Measurements from ENCODE around the gene C13orf46.
A peak's percentile ranks its signal among the peaks of the same experiment; 100 is the strongest.

C13orf46 gene

DNA sequence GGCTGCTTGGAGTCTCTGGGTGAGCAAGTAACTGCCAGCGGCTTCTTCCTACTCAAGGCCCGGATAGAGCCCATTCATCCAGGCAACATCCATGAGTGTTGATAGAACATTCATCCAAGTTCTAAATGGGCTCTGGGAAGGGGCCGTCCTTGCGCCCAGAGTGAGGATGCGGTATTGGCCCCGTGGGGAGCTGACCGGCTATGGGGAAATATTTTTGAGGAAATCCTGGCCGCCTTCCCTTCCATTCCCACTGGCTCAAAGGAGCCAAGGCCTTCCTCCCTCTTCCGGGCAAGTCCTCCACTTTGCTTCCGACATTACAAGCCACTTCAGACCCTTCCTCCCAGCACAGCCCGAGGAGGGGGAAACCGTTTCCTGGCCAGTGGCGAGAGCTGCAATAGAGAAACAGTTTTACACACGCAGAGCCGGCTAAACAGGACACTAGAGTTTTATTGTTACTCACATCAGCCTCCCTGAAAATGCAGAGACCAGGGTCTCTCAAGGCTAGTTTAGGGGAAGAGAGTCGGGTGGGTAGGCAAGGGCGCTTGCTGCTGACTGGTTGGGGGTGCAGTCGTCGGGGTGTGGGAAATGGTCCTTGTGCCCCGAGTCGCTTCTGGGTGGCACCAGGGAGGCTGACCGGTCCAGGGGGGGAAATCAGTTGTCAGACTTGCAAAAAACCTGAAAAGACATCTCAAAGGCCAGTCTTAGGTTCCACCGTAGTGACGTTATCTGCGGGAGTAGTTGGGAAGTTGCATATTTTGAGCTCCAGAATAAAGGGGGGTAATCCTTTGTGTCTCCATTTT lies 37.5 kb downstream of the C13orf46 start:
- DNase-seq: no peak

DNA sequence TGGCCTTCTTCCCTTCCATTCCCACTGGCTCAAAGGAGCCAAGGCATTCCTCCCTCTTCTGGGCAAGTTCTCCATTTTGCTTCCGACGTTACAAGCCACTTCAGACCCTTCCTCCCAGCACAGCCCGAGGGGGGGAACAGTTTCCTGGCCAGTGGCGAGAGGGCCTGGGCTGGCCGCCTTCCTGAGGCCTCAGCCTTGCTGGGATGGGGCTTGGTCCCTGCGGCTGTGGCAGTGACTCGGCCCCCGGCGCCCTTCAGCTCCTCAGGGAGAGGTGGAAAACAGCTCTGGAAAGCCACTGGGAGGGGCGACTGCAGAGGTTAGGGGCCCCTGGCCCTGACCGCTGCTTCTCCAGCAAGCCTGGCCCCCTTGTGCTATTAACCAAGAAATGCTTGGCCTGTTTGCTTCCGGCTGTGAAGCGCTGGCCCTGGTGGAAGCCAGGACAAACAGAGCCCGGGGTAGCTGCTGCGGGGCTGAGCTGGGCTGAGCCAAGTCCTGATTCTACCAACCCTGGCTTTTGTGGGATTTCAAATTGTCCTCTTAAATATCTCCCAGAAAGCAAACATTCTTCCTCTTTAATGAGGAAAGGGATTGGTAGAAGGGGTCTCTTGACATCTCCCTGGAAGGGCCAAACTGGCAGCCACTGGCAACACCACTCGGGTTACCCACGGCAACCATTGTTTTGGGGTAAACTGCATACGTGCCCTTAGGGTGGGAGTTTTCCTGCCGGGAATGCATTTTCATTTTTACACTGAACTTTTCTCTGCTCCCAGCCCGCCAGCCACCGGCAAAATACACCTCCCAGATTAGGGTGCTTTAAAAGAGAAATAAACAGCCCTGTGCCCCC lies 38.7 kb downstream of the C13orf46 start:
- no peak for DNase-seq

DNA sequence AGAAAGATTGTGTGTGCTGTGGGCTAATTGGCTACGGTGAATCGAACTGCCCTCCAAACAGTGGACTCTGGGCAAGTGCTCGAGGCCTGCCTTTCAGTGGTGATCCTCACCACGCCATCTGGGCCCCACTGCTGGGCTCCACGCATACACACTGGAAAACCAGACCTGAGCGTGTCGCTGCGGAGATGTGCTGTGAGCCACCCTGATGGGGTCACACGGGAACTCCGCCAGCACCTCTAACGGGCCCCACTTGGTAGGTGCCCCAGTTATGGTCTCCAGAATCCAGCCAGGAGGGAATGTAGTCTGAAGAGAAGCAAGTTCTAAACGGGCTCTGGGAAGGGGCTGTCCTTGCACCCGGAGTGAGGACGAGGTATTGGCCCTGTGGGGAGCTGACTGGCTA lies 39.3 kb downstream of the C13orf46 start:
- DNase-seq: no peak

DNA sequence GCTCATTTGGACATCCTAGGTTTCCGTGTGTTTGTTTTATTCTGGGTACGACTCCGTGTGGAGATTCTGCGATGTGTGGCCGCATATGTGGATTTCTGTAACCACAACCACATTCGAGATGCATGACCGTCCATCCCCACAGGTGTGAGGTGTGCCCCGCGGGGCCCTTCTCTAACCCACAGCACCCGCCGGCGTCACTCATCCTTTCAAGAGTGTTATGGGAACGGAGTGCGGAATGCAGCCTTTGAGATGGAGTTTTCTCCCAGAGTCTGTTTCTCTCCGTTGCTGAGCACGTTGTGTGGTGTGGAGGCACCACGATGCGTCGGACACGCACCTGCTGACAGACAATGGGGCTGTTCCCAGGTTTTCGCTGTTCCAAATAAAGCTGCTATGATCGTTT lies 40.0 kb downstream of the C13orf46 start:
- DNase-seq: no peak

DNA sequence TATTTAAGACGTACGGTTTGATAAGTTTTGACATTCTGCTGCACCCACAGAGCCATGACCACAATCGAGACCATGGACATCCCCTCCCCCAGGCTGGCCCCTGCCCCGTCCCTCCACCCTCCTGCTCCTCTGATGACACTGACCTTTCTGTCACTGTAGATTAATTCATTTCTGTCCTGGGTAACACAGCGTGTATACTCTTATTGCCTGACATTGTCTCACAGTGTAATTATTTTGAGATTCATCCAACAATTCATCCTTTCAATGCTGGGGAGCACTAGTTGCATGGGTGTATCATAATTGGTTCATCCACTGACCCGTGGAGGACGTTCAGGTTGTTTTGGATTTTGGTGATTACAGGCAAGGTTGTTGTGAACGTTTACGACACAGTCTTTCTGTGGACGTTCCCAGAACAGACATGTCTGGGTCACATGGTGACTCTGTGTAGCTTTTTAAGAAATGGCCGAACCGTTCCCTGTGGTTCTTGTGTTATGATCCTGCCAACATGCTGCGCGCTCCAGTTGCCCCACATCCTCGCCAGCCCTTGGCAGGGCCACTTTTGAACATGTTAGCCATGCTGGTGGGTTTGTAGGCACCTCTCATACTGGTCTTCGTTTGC lies 41.9 kb downstream of the C13orf46 start:
- peak; percentile 2 for DNase-seq

DNA sequence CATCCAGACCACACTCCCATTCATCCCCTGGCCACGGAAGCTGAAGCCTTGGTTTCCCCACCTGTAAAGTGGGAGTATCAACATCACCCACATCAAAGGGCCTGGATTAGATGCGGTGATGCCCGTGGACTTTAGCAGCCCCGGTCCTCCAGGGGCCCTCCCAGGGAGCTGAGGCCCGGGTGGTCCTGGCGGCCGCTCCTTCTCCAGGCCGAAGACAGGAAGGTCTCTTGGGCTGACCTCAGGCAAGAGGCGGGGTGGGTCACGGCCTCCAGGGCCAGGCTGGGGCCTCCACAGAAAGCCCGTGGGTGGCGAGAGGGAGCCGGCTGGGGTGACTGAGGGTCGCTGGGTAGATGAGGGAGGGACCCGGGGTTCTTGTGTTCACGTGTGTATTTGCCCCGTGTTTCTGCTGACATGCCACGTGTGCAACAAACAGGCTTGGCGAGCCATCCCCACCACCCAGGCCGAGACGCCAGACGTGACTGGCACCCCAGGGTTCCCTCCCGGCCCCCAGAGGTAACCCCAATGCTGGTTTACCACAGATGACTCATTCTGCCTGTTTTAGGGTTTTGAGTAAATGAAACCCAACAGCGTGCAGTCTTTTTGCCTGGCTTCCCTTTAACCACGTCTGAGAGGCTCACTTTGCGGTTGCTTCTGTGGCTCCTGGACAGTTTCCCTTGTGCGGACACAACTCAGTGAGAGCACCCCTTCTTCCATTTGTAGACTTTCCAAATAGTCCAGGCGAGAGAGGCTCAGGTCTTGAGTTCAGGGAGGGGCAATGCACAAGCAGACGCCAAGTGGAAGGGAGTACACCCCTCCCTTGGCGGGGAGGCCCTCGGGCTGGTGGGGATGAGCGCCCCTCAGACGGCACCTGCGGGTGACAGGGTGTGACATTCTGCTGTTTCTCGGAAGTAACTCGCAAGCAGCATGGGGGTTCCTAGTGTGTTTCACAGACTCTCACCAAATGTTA lies 42.9 kb downstream of the C13orf46 start:
- DNase-seq: peak; percentile 70

DNA sequence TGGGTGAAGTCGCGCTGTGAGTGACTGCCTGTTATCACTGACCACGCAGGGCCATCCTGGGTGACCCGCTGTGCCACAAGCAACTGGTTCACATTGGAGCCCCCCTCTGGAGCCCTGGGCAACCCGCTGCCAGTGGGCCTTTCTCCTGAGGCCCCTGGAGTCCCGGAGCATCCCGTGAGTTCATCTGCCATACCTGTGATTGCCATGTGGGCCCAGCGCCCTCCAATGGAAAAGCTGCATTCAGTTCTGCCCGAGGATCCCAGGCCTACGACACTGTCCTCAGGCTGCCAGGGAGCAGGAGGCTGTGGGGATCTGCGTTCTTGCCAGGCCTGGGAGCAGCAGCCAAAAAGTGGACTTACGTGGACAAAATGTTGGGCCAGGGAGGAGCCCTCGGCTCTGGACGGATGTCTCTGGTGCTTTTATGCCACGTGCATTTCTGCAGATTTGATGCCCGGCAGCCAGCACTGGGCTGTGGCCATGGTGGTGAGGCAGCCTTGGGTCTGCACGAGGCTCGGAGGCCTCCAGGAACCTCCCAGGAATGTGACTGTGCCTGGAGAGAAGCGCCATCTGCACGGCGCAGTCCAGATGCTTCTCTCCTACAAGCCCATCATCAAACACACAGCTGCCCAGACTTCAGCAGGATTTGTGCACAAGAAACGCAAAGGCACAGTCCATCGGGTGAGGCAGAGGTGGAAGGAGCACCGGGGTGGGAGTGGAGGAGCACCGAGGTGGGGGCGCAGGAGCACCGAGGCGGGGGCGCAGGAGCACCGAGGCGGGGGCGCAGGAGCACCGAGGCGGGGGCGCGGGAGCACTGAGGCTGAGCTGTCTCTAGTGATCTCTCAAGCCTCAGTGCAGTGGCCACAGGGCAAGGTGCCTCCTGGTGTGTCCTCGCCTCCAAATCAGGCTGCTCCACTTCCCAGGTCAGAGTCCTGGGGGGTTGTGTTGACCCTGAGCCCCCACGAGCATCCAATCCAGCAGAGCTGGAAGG lies 44.0 kb downstream of the C13orf46 start:
- no peak for DNase-seq

DNA sequence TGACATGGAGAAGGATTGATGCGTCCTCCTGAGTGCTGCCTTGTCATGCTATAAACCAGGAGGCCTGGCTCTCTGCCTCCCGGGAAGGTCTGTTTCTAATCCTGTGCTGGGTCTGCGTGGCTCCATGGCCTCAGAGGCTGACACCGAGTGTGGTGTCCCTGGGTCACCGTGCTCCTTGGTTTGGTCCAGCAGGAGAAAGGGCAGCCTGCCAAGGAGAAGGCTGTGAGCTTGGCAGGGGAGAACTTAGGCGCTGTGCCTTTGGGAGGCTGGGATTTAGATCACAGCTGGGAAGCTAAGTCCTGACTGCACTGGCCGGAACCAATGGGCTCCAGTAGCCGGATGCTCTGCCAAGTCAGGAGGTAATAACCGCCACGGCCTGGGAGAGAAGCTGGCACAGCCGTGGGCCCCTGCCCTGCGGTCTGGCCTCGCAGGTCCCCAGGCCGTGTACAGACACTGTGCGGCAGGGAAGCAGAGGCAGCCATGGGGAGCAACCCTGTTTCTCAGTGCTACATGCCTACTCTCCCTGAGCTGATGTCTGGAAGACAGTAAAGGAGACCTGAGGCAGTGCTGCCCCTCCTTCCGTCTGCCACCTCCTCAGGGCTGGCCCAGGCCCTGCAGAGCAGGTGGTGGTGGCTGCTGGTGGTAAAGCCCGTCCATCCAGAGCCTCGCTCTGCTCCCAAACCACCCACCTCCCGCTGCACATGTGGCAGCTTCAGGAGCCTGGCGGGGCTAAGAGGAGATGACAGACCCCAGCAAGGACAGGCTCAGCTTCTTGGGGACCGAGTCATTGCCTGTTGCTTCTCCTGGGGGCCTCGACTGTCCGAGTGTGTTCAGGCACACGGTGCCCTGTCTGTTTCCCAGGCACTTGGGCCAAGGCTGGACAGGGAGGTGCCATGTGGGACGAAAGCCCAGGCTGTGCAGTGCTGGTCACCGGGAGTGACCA lies 44.9 kb downstream of the C13orf46 start:
- no peak for DNase-seq

DNA sequence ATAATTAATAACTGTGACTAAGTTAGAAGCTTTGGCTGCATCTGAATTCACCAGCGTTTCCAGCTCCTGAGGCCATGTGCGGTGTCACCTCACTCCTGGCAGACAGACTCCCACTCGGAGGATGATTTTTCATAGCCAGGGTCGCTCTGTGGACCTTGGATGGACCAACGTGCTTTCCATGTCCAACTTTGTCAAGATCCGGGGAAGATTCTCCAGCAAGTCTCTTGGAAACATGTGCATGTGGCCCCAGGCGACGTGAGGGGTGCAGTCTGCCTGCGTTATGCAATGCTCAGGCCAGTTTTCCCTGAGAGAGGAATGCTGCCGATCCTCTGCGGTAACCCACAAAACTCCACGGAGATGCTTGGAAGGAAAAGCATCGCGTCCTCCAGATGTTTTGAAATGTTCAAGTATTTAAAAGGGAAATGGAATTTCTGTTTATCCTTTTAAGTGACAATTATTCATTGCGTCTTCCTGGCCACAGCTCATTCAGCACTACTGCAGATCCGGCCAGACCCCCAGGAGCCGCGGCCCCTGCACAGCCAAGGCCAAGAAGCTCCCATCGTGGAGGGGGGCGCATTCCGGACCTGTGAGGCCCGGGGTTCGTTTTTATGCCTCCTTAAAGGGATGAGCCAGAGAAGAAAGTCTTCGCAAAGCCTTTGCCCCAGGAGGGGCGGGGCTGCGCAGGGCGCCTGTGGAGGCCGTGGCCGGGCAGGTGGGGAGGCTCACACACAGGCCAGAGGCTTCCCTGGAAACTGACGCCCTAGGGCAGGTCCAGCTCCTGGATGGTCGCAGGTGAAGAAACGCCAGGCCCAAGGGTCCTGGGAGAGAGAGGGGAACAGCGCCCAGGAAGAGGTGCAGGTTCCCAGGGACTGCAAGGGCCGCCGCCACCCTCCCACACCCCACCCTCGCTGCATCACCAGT lies 46.0 kb downstream of the C13orf46 start:
- no peak for DNase-seq

DNA sequence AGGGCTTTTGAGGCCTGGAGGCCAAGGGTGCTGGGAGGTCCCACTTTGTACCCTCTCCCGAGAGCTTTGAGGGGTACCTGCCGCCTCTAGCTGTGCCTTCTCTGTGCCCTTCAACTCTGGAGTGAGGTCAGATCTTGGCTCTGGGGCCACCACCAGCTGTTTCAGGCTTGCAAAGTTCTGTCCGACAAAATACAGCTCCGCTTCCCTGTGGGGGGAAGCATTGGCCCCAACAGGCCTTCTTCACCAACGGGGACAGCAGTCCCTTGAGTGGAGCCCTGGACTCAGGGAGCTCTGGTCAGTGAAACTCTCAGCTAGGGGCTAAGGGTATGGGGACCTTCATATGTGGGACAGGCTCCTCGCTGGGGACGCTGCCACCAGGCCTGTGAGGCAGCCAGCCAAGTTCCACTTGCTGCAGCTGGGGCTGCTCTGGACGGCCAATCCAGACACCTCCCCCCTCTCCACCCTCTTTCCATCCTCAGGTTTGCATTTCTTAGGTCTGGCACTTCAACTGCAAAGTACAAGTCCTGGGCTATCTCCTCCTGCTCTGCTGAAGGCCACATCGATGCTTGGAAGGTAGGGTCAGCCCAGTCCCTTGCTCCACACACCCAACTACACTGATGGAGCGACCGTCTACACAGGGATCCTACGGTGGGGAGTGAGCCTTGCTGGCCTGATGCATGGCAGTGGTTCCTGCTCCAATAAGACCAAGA lies 46.8 kb downstream of the C13orf46 start:
- DNase-seq: no peak

DNA sequence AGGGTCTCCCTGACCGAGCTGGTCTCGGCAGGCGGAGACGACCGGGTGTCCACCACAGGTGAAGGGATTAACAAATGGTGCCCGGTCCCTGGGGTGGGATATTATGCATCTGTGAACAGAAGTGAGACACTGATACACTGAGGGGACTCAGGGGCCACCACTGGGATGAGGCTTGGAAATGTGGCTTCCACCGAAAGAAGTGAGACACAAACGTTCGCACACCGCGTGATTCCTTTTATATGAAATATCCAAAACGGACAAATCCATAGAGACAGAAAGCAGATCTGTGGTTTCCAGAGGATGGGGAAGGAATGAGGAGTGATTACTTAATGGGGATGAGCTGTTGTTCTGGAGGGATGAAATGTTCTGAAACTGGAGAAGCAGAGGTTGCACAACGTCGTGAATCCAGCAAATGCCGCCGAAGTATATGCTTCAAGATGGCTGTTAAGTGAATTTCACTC lies 47.5 kb downstream of the C13orf46 start:
- no peak for DNase-seq

DNA sequence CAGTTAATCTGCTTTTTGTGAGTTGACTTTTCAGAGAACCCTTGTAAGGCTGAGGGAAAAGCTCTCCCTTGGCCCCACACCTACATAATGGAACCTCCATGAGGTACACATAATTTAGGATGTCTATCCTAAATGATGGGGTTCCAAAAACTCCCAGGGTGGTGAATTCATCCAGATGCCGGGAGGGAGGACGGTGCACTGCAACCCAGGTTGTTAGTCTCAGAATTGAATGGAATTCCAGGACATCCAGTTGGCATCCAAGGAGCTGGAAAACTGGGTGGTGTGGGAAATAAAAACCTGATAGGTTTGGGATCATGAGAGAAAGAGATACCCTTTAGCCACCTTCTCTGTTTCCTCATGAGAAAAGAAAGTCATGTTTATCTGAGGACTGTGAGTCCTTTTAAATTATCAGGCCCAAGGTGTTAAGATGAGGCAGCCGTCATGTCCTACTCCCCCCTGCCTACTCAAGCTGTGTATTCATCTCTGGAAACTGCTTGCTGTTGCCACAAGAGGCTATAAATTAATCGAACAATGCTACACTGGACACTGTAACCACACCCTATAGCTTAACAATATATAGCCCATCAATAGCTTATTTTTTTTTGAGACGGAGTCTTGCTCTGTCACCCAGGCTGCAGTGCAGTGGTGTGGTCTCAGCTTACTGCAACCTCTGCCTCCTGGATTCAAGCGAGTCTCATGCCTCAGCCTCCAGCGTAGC lies 49.5 kb downstream of the C13orf46 start:
- DNase-seq: no peak

DNA sequence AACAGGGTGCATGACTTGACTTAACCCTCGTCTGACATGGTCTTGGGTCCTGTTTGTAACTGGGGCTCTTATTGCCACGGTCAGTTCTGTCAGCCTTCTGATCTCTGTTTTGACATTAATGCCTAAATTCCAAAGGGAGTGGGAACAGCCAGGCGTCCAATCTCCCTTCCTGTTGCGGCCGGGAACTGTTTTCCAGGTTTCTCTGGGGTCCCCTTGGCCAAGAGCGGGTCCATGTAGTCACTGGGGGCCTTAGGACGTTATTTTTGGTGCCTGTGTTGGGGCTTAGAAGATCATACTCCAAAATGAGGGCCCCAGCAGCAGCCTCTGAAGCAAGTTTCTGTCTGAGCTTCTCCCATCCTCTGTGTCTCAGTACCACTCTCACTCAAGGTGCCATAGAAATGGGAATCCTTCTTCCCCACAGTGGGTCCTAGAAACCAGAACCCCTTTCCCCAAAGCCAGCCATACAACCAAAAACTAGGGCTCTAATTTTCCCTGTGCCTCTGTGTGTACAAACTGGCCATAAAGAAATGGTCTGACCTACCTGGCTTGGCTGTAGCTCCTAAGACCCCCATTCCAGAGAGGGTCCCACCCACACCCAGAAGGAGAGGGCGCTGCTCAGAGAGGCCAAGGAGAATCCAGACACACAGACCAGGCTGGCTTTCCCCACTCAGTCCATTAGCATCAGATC lies 50.4 kb downstream of the C13orf46 start:
- no peak for DNase-seq

DNA sequence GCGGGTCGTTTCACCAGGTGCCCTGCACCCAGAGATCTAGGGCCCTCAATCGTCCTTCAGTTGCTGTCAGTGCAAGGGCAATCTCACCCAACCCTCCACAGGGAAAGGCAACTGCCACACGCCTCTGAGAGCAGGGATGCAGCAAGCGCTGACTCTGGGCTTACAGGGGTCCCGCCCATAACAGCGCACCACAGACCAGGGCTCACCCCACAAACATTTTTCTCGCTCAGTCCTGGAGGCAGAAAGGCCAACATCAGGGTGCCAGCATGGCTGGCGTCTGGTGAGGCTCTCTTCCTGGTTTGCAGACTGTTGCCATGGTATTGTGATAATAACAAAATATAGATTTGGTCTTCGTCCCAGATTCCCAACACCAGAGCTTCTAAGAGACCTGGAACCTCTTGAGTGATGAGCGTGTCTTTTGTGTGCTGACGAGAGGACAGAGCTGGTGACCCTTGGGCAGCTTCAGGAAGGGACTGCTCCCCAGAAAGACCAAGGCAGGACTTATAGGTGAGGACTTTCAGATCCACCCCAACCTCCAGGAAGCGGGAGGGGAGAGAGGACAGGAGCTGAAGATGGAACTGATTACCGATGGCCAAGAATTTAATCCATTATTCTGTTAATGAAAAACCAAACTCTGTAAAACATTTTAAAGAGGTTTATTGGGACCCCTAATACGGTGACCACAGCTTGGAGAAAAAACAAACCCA lies 51.3 kb downstream of the C13orf46 start:
- no peak for DNase-seq

DNA sequence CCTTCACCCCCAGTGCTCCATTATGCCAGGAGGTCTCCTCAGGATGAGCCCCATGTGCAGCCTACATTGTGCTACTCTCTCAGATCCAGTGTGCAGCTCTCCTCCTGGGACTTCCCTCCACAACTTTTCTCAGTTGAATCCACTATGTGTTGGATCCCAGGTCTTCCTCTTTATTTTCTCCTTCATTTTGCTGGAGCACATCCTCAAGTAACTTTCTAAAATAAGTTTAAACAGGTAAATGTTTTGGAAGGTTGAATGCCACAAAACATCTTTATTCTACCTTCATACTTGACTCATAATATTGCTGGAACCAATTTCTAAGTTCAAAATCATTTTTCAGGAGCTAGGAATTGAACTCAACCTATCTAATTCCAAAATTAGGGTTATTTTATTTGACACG lies 52.1 kb downstream of the C13orf46 start:
- DNase-seq: no peak
